Smooth muscle cell (in vitro differentiated cells): ENCODE results near the gene OXNAD1. TPM values are rescaled to one million over a fixed set of nuclear protein-coding genes. Genes with fewer than 3 reads are reported as not detected.

ENCODE experiments used
- DNase-seq: peaks from one replicate; lab custom pipeline; 2025; ENCODE audit not compliant: unreplicated experiment; lab: John Stamatoyannopoulos, UW
- H2AFZ ChIP-seq: fragments of 200-600 bp; sonication (generic); 2 replicates; pipeline ENCODE4 v1.6.0; 2016; ENCODE audit warnings: antibody characterized with exemption, low read depth, mild to moderate bottlenecking
- H3F3A ChIP-seq: fragments of 200-600 bp; sonication (generic); 2 replicates; pipeline ENCODE4 v1.6.0; 2017; ENCODE audit warnings: antibody characterized with exemption, low read depth
- H3K27ac ChIP-seq: fragments of 200-600 bp; sonication (generic); 2 replicates; pipeline ENCODE4 v1.5.1; 2016; ENCODE audit warnings: low read depth, mild to moderate bottlenecking
- H3K27me3 ChIP-seq: fragments of 200-600 bp; sonication (generic); 2 replicates; pipeline ENCODE4 v1.6.1; 2016; ENCODE audit warnings: low read depth, mild to moderate bottlenecking
- H3K36me3 ChIP-seq: fragments of 200-600 bp; sonication (generic); 2 replicates; pipeline ENCODE4 v1.5.1; 2016; ENCODE audit warnings: low read depth
- H3K4me1 ChIP-seq: fragments of 200-600 bp; sonication (generic); 2 replicates; pipeline ENCODE4 v1.5.1; 2016; ENCODE audit warnings: low read depth
- H3K4me2 ChIP-seq: fragments of 200-600 bp; sonication (generic); 2 replicates; pipeline ENCODE4 v1.6.0; 2016; ENCODE audit warnings: mild to moderate bottlenecking
- H3K4me3 ChIP-seq: fragments of 200-600 bp; sonication (generic); 2 replicates; pipeline ENCODE4 v1.5.1; 2016; ENCODE audit warnings: mild to moderate bottlenecking
- H3K79me2 ChIP-seq: fragments of 200-600 bp; sonication (generic); 2 replicates; pipeline ENCODE4 v1.6.0; 2016; ENCODE audit warnings: low read depth, mild to moderate bottlenecking
- H3K9ac ChIP-seq: fragments of 200-600 bp; sonication (generic); 2 replicates; pipeline ENCODE4 v1.6.0; 2016; ENCODE audit warnings: low read depth
- H3K9me3 ChIP-seq: fragments of 200-600 bp; sonication (generic); replicated peaks from 2 replicates; pipeline ENCODE4 v1.5.1; 2016; ENCODE audit warnings: low read depth
- H4K20me1 ChIP-seq: fragments of 200-600 bp; sonication (generic); 2 replicates; pipeline ENCODE4 v1.6.0; 2016; ENCODE audit warnings: low read depth
- CTCF ChIP-seq: fragments of 200-600 bp; sonication (generic); IDR thresholded peaks from 2 replicates; pipeline ENCODE4 v1.5.1; 2017; ENCODE audit warnings: borderline replicate concordance, mild to moderate bottlenecking, antibody characterized with exemption; ENCODE audit not compliant: insufficient read depth, poor library complexity, severe bottlenecking
- WGBS: methylation state at CpG from one replicate; pipeline ENCODE4 v1.1.7; 2016; ENCODE audit warnings: low lambda C conversion rate; 5-methylcytosine and 5-hydroxymethylcytosine counted together
- polyA plus RNA-seq: library from polyadenylated mRNA; unstranded; fragments of >200 nt; fragmentation: Nextera tagmentation; extraction: Ambion mirVana; gene quantifications from 2 replicates; pipeline ENCODE4 v1.2.1, GENCODE V29; 2016
- total RNA-seq: library from RNA; depleted of rRNA; stranded (reverse); fragments of >200 nt; gene quantifications from 2 replicates; pipeline ENCODE4 v1.2.3, GENCODE V29; 2014

Gene OXNAD1
- total and polyA plus RNA-seq, 2 experiments from 2014 or later: 12.4 to 15.7 TPM

GRCh38 chr3:16243706-16244490, 21.1 kb upstream of the OXNAD1 start:
- no peaks in the 10 kb centered on the region for H4K20me1 ChIP-seq
- H3F3A ChIP-seq: peaks cover 12% of the 10 kb centered on the region
- no peak for DNase-seq
- TF ChIP-seq CTCF: no peak
- H3K27ac ChIP-seq: no peak overlapping the region
- no peaks in the 10 kb centered on the region for H3K9me3 ChIP-seq
- peak overlapping the region; percentile 8 for H3K4me2 ChIP-seq
- peaks cover 11% of the 10 kb centered on the region for H3K4me1 ChIP-seq
- no peaks in the 10 kb centered on the region for H3K79me2 ChIP-seq
- H3K27me3 ChIP-seq: no peaks in the 10 kb centered on the region
- WGBS: 32% methylated on average over 9 of the region's 9 CpGs
- H2AFZ ChIP-seq: no peak overlapping the region
- H3K9ac ChIP-seq: no peak overlapping the region
- no peak overlapping the region for H3K4me3 ChIP-seq
- H3K36me3 ChIP-seq: no peaks in the 10 kb centered on the region

- H3F3A ChIP-seq: peaks cover 8% of the 10 kb centered on the region
- no peak overlapping the region for H3K4me3 ChIP-seq
- DNase-seq: no peak
- H4K20me1 ChIP-seq: no peaks in the 10 kb centered on the region
- no peak overlapping the region for H3K9ac ChIP-seq
- H3K79me2 ChIP-seq: no peaks in the 10 kb centered on the region
- 97% methylated on average over 3 of the region's 3 CpGs for WGBS
- H3K4me2 ChIP-seq: no peak overlapping the region
- TF ChIP-seq CTCF: no peak
- no peak overlapping the region for H3K27ac ChIP-seq
- no peaks in the 10 kb centered on the region for H3K27me3 ChIP-seq
- H2AFZ ChIP-seq: no peak overlapping the region
- H3K36me3 ChIP-seq: no peaks in the 10 kb centered on the region
- no peaks in the 10 kb centered on the region for H3K4me1 ChIP-seq
- no peaks in the 10 kb centered on the region for H3K9me3 ChIP-seq
These were observed 19.4 kb upstream of the OXNAD1 start for GRCh38 chr3:16245609-16246008.

GRCh38 chr3:16247282-16248061, 17.5 kb upstream of the OXNAD1 start:
- H3K4me1 ChIP-seq: no peaks in the 10 kb centered on the region
- no peak overlapping the region for H3K4me2 ChIP-seq
- no peaks in the 10 kb centered on the region for H4K20me1 ChIP-seq
- no peaks in the 10 kb centered on the region for H3F3A ChIP-seq
- peak; percentile 91 for TF ChIP-seq CTCF
- no peak overlapping the region for H3K9ac ChIP-seq
- peak; percentile 22 for DNase-seq
- no peaks in the 10 kb centered on the region for H3K27me3 ChIP-seq
- no peak overlapping the region for H3K4me3 ChIP-seq
- no peaks in the 10 kb centered on the region for H3K36me3 ChIP-seq
- no peaks in the 10 kb centered on the region for H3K79me2 ChIP-seq
- no peaks in the 10 kb centered on the region for H3K9me3 ChIP-seq
- WGBS: 38% methylated on average over 17 of the region's 17 CpGs
- H3K27ac ChIP-seq: no peak overlapping the region
- no peak overlapping the region for H2AFZ ChIP-seq
